GM18861 (cell line): ENCODE results near the gene GTF2A1L.

Source experiments
- ATAC-seq: cut with Tn5 transposase; IDR thresholded peaks from one replicate; pipeline ENCODE4 v1.9.1; 2021; ENCODE audit not compliant: unreplicated experiment

GTF2A1L gene

GRCh38 chr2:48728295-48728694 lies 110.6 kb downstream of the GTF2A1L start:
- ATAC-seq = no peak

GRCh38 chr2:48728840-48729239 lies 111.2 kb downstream of the GTF2A1L start:
- ATAC-seq = no peak
